Measurements from ENCODE around the gene THY1. TPM values are rescaled to one million over a fixed set of nuclear protein-coding genes. Genes with fewer than 3 reads are reported as not detected.
"Not testable (repeated sequence)": the region's sequence is repeated elsewhere in the genome, so short reads cannot be mapped to it uniquely, and the experiment has no call there.

The THY1 gene
- polyA plus RNA-seq, 5 donors, result 34.0 to 62.8 (median 42.0) TPM

GRCh38 chr11:119446871-119447663 is 24.1 kb upstream of the THY1 start:
- DNase-seq, result no peak

- DNase-seq, result no peak
Observed at GRCh38 chr11:119446434-119446833, 23.5 kb upstream of the THY1 start.

GRCh38 chr11:119445850-119446249 is 22.9 kb upstream of the THY1 start:
- DNase-seq, result peak; percentile 61 to 68

- no peak for DNase-seq
Observed at GRCh38 chr11:119445379-119445778, 22.4 kb upstream of the THY1 start.

- DNase-seq, result no peak
Observed at GRCh38 chr11:119441898-119442243, 18.9 kb upstream of the THY1 start.

- no peak for DNase-seq
Observed at GRCh38 chr11:119438599-119438998, 15.6 kb upstream of the THY1 start.

- DNase-seq, result not testable (repeated sequence)
Observed at GRCh38 chr11:119437521-119437920, 14.5 kb upstream of the THY1 start.

- no peak for DNase-seq
Observed at GRCh38 chr11:119436711-119437110, 13.7 kb upstream of the THY1 start.

- no peak for DNase-seq
Observed at GRCh38 chr11:119436093-119436492, 13.1 kb upstream of the THY1 start.

- DNase-seq, result no peak
Observed at GRCh38 chr11:119434591-119435330, 11.8 kb upstream of the THY1 start.

- no peak for DNase-seq
Observed at GRCh38 chr11:119433358-119433725, 10.4 kb upstream of the THY1 start.

- DNase-seq, result no peak
Observed at GRCh38 chr11:119432484-119433357, 9.7 kb upstream of the THY1 start.

GRCh38 chr11:119431523-119431922 is 8.6 kb upstream of the THY1 start:
- DNase-seq, result no peak

- no peak for DNase-seq
Observed at GRCh38 chr11:119427279-119427678, 4.3 kb upstream of the THY1 start.

GRCh38 chr11:119426142-119426541 is 3.2 kb upstream of the THY1 start:
- no peak for DNase-seq

- DNase-seq, result no peak
Observed at GRCh38 chr11:119424775-119425174, 1.8 kb upstream of the THY1 start.

- DNase-seq, result no peak
Observed at GRCh38 chr11:119424276-119424675, 1.3 kb upstream of the THY1 start.

GRCh38 chr11:119423509-119424254 is 710 bp upstream of the THY1 start:
- no peak for DNase-seq

GRCh38 chr11:119421941-119422808 is 797 bp downstream of the THY1 start:
- no peak for DNase-seq

GRCh38 chr11:119421351-119421750 is 1.6 kb downstream of the THY1 start:
- no peak for DNase-seq

- DNase-seq, result no peak
Observed at GRCh38 chr11:119420631-119421030, 2.3 kb downstream of the THY1 start.

Data from right lung (tissue), 5 donors.